Mucosa of descending colon (tissue), 3 donors: Measurements from ENCODE around the gene SNX17. TPM values are rescaled to one million over a fixed set of nuclear protein-coding genes. Genes with fewer than 3 reads are reported as not detected.
"Not testable (repeated sequence)": the region's sequence is repeated elsewhere in the genome, so short reads cannot be mapped to it uniquely, and the experiment has no call there.

ENCODE experiments used
- ATAC-seq: fragments of 200-7000 bp; cut with Tn5 transposase; one replicate; pipeline ENCODE4 v1.9.1; 2020; ENCODE audit warnings: mild to moderate bottlenecking, moderate library complexity
- DNase-seq, 3 donors: peaks; one replicate each; pipeline ENCODE4 v3.0.0-alpha.2; 2020
- H3K36me3 ChIP-seq: fragments of 200-600 bp; one replicate; pipeline ENCODE4 v1.8.0; 2021; ENCODE audit warnings: low read depth, mild to moderate bottlenecking
- H3K4me1 ChIP-seq: fragments of 200-600 bp; one replicate; pipeline ENCODE4 v1.8.0; 2021; ENCODE audit warnings: low read depth, mild to moderate bottlenecking
- H3K4me3 ChIP-seq: fragments of 200-600 bp; one replicate; pipeline ENCODE4 v1.8.0; 2021; ENCODE audit warnings: mild to moderate bottlenecking
- H3K9me3 ChIP-seq: fragments of 200-600 bp; one replicate; pipeline ENCODE4 v1.8.0; 2021; ENCODE audit warnings: mild to moderate bottlenecking
- intact Hi-C, 2 donors: fragments of 100-400 bp; cut with DNase I in 1 of 2; cut with micrococcal nuclease in 1 of 2; formaldehyde crosslinking; loops; one replicate each; pipeline versions ENCODE4 v1.11.0 to v1.11.1; 2022; cut with DNase I, micrococcal nuclease
- total RNA-seq, 3 donors: library from RNA; stranded (reverse); fragmentation: NEBNext Ultra II Directional in 2 of 3; extraction: Animal tissue kit (Norgen Biotek cat#: 25700) in 2 of 3; gene quantifications; one replicate each; pipeline versions ENCODE4 v1.2.1 to v1.2.4, GENCODE V29; 2021 to 2023
- TF ChIP-seq, protein P1 (sequence below): fragments of 200-600 bp; IDR thresholded peaks from one replicate; pipeline ENCODE4 v1.8.0; 2022; ENCODE audit warnings: antibody characterized with exemption, mild to moderate bottlenecking
- donor health status: DM: no; HTN: no; CAD: no; lungs with moderate emphysema.
- donor health status: DM: no; HTN: no; CAD: no.
- donor health status: DM: no; HTN: yes; CAD: no.

Gene SNX17
- total RNA-seq, 3 donors from 2014 or later, result 85.5 to 94.4 (median 91.0) TPM

DNA sequence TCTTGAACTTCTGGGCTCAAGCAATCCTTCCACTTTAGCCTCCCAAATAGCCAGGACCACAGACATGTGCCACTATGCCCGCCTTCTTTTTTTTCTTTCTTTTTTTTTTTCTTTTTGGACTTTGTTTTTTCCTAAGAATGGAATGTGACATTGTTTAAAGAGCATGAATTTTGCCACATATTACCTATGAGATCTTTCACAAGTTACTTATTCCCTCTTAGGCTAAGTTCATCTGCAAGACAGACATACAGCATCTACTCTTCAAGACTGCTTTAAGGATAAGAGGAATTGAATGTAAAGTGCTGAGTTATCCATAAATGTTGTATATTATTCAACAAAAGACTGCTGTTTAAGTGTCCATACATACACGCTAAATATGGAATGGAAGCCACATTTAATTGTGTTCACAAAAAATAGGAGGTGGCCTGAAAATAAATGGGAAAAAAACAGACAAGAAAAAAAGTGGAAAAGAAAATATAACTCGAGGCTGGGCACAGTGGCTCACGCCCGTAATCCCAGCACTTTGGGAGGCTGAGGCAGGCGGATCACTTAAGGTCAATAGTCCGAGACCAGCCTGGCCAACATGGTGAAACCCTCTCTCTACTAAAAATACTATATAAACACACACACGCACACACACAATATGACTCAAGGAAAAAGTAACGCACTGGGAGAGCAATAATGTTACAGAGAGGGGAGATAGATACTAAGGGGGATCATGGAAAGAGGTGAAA lies 42.2 kb downstream of the SNX17 start:
- Histone ChIP-seq H3K36me3 (no peaks in the 10 kb centered on the region), H3K4me1 (peaks cover 15% of the 10 kb centered on the region), H3K4me3 (no peak overlapping the region), H3K9me3 (no peaks in the 10 kb centered on the region)
- DNase-seq, result no peak
- no peak for ATAC-seq
- TF ChIP-seq, protein P1, sequence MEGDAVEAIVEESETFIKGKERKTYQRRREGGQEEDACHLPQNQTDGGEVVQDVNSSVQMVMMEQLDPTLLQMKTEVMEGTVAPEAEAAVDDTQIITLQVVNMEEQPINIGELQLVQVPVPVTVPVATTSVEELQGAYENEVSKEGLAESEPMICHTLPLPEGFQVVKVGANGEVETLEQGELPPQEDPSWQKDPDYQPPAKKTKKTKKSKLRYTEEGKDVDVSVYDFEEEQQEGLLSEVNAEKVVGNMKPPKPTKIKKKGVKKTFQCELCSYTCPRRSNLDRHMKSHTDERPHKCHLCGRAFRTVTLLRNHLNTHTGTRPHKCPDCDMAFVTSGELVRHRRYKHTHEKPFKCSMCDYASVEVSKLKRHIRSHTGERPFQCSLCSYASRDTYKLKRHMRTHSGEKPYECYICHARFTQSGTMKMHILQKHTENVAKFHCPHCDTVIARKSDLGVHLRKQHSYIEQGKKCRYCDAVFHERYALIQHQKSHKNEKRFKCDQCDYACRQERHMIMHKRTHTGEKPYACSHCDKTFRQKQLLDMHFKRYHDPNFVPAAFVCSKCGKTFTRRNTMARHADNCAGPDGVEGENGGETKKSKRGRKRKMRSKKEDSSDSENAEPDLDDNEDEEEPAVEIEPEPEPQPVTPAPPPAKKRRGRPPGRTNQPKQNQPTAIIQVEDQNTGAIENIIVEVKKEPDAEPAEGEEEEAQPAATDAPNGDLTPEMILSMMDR, result no peak
- intact Hi-C loops, result no loop called here

DNA sequence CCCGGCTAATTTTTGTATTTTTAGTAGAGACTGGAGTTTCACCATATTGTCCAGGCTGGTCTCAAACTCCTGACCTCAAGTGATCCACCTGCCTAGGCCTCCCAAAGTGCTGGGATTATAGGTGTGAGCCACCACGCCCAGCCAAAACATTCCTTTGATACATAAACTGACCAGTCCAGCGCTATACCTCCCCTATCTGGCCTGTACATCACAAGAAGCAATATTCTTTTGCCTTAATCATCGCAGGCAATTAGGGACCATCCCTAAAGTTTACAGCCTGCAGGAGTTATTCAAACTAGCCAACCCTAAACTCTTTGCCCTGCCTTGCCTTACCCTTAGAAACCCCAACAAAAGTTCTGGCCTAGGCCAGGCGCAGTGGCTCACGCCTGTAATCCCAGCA lies 45.7 kb downstream of the SNX17 start:
- TF ChIP-seq, protein P1, result no peak
- Histone ChIP-seq H3K36me3 (no peaks in the 10 kb centered on the region), H3K4me1 (peaks cover 6% of the 10 kb centered on the region), H3K9me3 (no peaks in the 10 kb centered on the region), H3K4me3 (no peak overlapping the region)
- no peak for DNase-seq
- intact Hi-C loops, result no loop called here
- ATAC-seq, result no peak

DNA sequence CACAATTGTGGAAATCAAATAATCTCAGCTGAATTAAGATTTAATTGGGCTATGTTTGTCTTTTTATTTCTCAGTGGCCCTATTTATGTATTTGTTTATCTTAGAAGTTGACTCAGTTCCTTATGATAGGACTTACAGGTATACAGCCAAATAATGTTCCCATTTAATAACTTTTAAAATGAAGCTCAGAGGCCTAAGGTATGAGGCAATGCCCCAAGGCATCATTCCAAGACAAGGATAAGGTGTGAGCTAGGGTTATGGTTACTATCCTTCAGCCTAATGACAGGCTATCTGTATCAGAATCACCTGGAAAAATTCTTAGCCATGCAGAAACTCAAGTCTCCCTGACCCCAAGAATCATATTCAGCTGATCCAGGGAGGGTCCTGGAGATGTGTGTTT lies 50.6 kb downstream of the SNX17 start:
- ATAC-seq (no peak), DNase-seq (no peak)

DNA sequence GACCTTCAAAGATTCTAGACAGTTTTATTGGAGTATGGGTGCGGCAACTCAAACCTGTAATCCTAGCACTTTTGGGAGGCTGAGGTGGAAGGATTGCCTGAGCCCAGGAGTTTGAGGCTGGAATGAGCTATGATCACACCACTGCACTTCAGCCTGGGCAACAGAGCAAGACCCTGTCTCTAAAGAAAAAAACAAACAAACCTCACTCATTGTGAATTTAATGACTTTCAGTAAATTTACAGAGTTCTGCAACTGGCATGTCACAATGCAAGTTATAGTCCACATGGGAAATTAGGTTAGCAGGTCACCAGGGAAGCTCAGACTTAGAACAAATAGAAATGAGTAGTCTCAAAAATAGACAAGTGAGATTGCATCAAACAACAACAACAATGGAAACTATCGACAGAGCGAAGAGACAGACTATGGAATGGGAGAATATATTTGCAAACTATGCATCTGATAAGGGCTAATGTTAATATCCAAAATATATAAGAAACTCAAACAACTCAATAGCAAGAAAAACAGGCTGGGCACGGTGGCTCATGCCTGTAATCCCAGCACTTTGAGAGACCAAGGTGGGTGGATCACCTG lies 51.3 kb downstream of the SNX17 start:
- TF ChIP-seq, protein P1, result no peak
- DNase-seq (no peak), ATAC-seq (no peak)
- Histone ChIP-seq H3K4me1 (peaks cover 6% of the 10 kb centered on the region), H3K36me3 (no peaks in the 10 kb centered on the region), H3K9me3 (no peaks in the 10 kb centered on the region), H3K4me3 (no peak overlapping the region)
- intact Hi-C loops, result no loop called here

More for the DNA sequence above, 50.6 kb downstream of the SNX17 start:
- no peaks in the 10 kb centered on the region for H3K9me3 ChIP-seq
- H3K4me3 ChIP-seq, result no peak overlapping the region
- peaks cover 6% of the 10 kb centered on the region for H3K4me1 ChIP-seq
- TF ChIP-seq, protein P1, result no peak
- H3K36me3 ChIP-seq, result no peaks in the 10 kb centered on the region
- intact Hi-C loops, result no loop called here

DNA sequence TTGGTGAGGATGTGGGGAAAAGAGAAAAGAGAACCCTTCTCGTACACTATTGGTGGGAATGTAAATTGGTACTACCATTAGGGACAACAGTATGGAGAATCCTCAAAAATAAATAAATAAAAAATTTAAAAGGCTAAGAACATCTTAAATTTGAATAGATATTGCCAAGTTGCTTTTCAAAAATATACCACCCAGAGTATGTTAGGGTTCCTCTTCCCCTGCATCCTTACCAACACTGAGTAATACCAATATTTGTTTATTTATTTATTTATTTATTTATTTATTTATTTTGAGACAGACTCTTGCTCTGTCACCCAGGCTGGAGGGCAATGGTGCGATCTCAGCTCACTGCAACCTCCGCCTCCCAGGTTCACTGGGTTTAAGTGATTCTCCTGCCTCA lies 52.5 kb downstream of the SNX17 start:
- no peak for ATAC-seq
- DNase-seq, result no peak
- H3K9me3 ChIP-seq, result no peaks in the 10 kb centered on the region
- no peak overlapping the region for H3K4me3 ChIP-seq
- TF ChIP-seq, protein P1, result no peak
- peaks cover 6% of the 10 kb centered on the region for H3K4me1 ChIP-seq
- no peaks in the 10 kb centered on the region for H3K36me3 ChIP-seq
- intact Hi-C loops, result no loop called here

DNA sequence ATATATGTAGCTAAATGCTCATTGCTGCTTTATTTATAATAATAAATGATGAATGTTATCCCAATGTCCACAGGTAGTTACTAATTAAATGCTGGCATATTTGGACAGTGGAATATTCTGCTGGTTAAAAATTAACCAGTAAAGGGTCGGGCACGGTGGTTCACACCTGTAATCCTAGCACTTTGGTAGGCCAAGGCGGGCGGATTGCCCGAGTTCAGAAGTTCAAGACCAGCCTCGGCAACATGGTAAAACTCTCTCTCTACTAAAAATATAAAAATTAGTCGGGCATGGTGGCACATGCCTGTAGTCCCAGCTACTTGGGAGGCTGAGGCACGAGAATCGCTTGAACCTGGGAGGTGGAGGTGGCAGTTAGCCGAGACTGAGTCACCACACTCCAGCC lies 54.6 kb downstream of the SNX17 start:
- DNase-seq, H3K36me3 ChIP-seq, H3K4me1 ChIP-seq, ATAC-seq, H3K9me3 ChIP-seq, intact Hi-C loops, H3K4me3 ChIP-seq: not testable (repeated sequence)
